Measurements from ENCODE around the gene RNF128. TPM values are rescaled to one million over a fixed set of nuclear protein-coding genes. Genes with fewer than 3 reads are reported as not detected.

Gene RNF128
- total and polyA plus RNA-seq, 10 of the 15 experiments (the other 5 are each of a cell fraction or from before 2014, with no cell fraction given), result 0.10 TPM; not detected in 9

DNA sequence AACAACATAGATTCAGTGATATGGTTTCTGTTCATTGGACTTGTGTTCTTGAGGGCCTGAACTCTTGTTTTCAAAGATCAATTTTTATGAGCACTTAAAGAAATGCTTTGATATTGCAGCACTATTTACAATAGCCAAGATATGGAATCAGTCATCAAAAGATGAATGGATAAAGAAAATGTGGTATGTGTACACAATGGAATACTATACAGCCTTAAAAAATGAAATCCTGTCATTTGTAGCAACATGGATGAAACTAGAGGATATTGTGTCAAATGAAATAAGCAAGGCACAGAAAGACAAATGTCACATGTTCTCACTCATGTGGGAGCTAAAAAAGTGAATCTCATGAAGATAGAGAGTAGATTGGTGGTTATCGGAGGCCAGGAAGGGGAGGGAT, 21.9 kb downstream of the RNF128 start (continued):
- TF ChIP-seq, protein P1, sequence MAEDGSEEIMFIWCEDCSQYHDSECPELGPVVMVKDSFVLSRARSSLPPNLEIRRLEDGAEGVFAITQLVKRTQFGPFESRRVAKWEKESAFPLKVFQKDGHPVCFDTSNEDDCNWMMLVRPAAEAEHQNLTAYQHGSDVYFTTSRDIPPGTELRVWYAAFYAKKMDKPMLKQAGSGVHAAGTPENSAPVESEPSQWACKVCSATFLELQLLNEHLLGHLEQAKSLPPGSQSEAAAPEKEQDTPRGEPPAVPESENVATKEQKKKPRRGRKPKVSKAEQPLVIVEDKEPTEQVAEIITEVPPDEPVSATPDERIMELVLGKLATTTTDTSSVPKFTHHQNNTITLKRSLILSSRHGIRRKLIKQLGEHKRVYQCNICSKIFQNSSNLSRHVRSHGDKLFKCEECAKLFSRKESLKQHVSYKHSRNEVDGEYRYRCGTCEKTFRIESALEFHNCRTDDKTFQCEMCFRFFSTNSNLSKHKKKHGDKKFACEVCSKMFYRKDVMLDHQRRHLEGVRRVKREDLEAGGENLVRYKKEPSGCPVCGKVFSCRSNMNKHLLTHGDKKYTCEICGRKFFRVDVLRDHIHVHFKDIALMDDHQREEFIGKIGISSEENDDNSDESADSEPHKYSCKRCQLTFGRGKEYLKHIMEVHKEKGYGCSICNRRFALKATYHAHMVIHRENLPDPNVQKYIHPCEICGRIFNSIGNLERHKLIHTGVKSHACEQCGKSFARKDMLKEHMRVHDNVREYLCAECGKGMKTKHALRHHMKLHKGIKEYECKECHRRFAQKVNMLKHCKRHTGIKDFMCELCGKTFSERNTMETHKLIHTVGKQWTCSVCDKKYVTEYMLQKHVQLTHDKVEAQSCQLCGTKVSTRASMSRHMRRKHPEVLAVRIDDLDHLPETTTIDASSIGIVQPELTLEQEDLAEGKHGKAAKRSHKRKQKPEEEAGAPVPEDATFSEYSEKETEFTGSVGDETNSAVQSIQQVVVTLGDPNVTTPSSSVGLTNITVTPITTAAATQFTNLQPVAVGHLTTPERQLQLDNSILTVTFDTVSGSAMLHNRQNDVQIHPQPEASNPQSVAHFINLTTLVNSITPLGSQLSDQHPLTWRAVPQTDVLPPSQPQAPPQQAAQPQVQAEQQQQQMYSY (CRISPR knock-in tag; IDR thresholded peaks at IDR 0.05), result no peak
- TF ChIP-seq JUND (IDR thresholded peaks at IDR 0.05; ENCODE audit: low read depth, low read length), result no peak
- no peak for TF ChIP-seq RUNX3 (IDR thresholded peaks at IDR 0.05; ENCODE audit: low read length)
- no peak for TF ChIP-seq BHLHE40 (IDR thresholded peaks at IDR 0.05; ENCODE audit: borderline replicate concordance in 1 of 2, low read depth in 2 of 2, low read length in 1 of 2)
- no peak for TF ChIP-seq ZNF384 (IDR thresholded peaks at IDR 0.05; ENCODE audit: borderline replicate concordance, low read depth, low read length)
- TF ChIP-seq MXI1 (IDR thresholded peaks at IDR 0.05; ENCODE audit: low read depth, low read length), result no peak
- no peak for TF ChIP-seq NFIC (IDR thresholded peaks at IDR 0.05; ENCODE audit: low read depth, low read length)
- TF ChIP-seq NFXL1 (IDR thresholded peaks at IDR 0.05; ENCODE audit: borderline replicate concordance), result no peak
- no peak for TF ChIP-seq FOS (IDR thresholded peaks at IDR 0.05; ENCODE audit: borderline replicate concordance, extremely low read depth, insufficient read length)
- TF ChIP-seq, protein P2, sequence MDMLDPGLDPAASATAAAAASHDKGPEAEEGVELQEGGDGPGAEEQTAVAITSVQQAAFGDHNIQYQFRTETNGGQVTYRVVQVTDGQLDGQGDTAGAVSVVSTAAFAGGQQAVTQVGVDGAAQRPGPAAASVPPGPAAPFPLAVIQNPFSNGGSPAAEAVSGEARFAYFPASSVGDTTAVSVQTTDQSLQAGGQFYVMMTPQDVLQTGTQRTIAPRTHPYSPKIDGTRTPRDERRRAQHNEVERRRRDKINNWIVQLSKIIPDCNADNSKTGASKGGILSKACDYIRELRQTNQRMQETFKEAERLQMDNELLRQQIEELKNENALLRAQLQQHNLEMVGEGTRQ (IDR thresholded peaks at IDR 0.05; ENCODE audit: borderline replicate concordance, low read depth, low read length), result no peak
- no peak for TF ChIP-seq KDM1A (IDR thresholded peaks at IDR 0.05; ENCODE audit: borderline replicate concordance)
- TF ChIP-seq EZH2 (IDR thresholded peaks at IDR 0.05; ENCODE audit: borderline replicate concordance, control insufficient read depth, low read depth, low read length), result no peak
- TF ChIP-seq TCF3 (IDR thresholded peaks at IDR 0.05; ENCODE audit: borderline replicate concordance, insufficient read depth, low read depth, low read length), result no peak

All from GM12878 (cell line).